K562 (cell line): ENCODE measurements around the gene BRD3OS.

Experiments
- BRD4 ChIP-seq: fragments of 200-600 bp; sonication (generic); IDR thresholded peaks from 2 replicates; pipeline ENCODE4 v1.6.1; 2017; ENCODE audit warnings: inconsistent platforms
- CBX5 ChIP-seq: IDR thresholded peaks from 2 replicates; pipeline ENCODE4 v1.6.1; 2014; ENCODE audit warnings: low read depth, borderline replicate concordance
- CTCF ChIP-seq, 3 experiments: IDR thresholded peaks in 2 of 3; conservative IDR thresholded peaks in 1 of 3; 2 replicates each; pipeline ENCODE4 v1.5.1; 2011 to 2012; ENCODE audit warnings: low read length in 3 of 3, mild to moderate bottlenecking in 3 of 3, control low read depth in 2 of 3, improper control_type of control experiment in 1 of 3, inconsistent platforms in 1 of 3, low read depth in 1 of 3, mixed read lengths in 1 of 3, moderate library complexity in 1 of 3; ENCODE audit not compliant: insufficient read depth in 2 of 3
- JUND ChIP-seq, 2 experiments: IDR thresholded peaks; 2 replicates in 1 of 2; 3 replicates in 1 of 2; pipeline ENCODE4 v1.6.1; 2011; ENCODE audit warnings: borderline replicate concordance in 2 of 2, low read depth in 2 of 2, low read length in 2 of 2, improper control_type of control experiment in 1 of 2, missing biosample characterization in 1 of 2, missing genetic modification characterization in 1 of 2, missing genetic modification reagents in 1 of 2
- KDM1A ChIP-seq, 2 experiments: fragments of 450-650 bp; IDR thresholded peaks; 2 replicates each; pipeline ENCODE4 v1.6.1; 2016; ENCODE audit warnings: mild to moderate bottlenecking in 2 of 2
- MEF2A ChIP-seq: IDR thresholded peaks from 2 replicates; pipeline ENCODE4 v1.6.1; 2011; ENCODE audit warnings: low read depth, mild to moderate bottlenecking, low read length, moderate library complexity; ENCODE audit not compliant: control insufficient read depth
- SETDB1 ChIP-seq: IDR thresholded peaks from one replicate; pipeline ENCODE4 v1.6.1; 2012; ENCODE audit warnings: low read length, control low read depth, inconsistent platforms
- USF2 ChIP-seq: sonication (generic); formaldehyde crosslinking; IDR thresholded peaks from 2 replicates; pipeline ENCODE4 v1.5.0; 2020; ENCODE audit warnings: missing genetic modification reagents
- ZNF184 ChIP-seq: sonication (generic); formaldehyde crosslinking; IDR thresholded peaks from 2 replicates; pipeline ENCODE4 v1.5.0; 2020; ENCODE audit warnings: missing genetic modification reagents
- TF ChIP-seq, protein P1 (sequence below): fragments of 250-450 bp; sonication (Bioruptor Pico); IDR thresholded peaks from 2 replicates; pipeline ENCODE4 v1.4.0; 2020; ENCODE audit warnings: mild to moderate bottlenecking

DNA sequence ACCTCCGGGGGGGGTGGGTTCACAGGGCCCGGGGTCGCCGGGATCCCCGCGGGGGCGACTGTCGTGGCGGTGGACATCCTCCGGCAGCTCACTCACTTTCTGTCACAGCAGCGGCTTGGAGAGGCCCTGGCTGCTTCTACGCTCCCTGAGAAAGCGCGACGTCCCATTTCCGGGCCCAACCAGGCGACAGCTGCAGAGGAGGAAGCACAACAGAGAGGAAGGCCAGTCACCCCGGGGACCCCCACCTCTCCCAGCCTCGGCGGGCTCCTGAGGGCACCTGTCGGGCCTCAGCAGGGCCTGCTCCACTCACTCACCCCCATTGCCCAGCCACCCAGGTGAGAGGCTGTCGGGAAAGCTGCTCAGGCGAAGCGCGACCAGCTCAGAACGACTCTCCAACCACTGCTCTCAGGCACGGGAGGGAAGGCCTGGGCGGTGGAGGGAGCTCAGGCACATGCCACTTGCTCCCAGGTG lies 28.2 kb downstream of the BRD3OS start:
- TF ChIP-seq KDM1A (IDR thresholded peaks at IDR 0.05) (no peak), JUND (IDR thresholded peaks at IDR 0.05; ENCODE audit: borderline replicate concordance, low read depth, low read length) (no peak), JUND (tag; IDR thresholded peaks at IDR 0.05; ENCODE audit: borderline replicate concordance, low read depth, low read length) (no peak), ZNF184 (CRISPR knock-in tag) (no peak), BRD4 (no peak), CBX5 (no peak), SETDB1 (no peak), USF2 (CRISPR knock-in tag) (no peak), MEF2A (no peak), CTCF (IDR thresholded peaks at IDR 0.05 in 2 of 3, conservative IDR thresholded peaks at IDR 0.05 in 1 of 3; ENCODE audit: insufficient read depth in 2 of 3, low read depth in 1 of 3, low read length in 3 of 3) (no peak)
- TF ChIP-seq, protein P1, sequence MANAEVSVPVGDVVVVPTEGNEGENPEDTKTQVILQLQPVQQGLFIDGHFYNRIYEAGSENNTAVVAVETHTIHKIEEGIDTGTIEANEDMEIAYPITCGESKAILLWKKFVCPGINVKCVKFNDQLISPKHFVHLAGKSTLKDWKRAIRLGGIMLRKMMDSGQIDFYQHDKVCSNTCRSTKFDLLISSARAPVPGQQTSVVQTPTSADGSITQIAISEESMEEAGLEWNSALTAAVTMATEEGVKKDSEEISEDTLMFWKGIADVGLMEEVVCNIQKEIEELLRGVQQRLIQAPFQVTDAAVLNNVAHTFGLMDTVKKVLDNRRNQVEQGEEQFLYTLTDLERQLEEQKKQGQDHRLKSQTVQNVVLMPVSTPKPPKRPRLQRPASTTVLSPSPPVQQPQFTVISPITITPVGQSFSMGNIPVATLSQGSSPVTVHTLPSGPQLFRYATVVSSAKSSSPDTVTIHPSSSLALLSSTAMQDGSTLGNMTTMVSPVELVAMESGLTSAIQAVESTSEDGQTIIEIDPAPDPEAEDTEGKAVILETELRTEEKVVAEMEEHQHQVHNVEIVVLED (CRISPR knock-in tag) = no peak
